ENCODE results near the gene SLIT3.

The SLIT3 gene

GRCh38 chr5:169094586-169095409, 206.1 kb downstream of the SLIT3 start:
- no peak for TF ChIP-seq CTCF (conservative IDR thresholded peaks at IDR 0.05; ENCODE audit: low read length)
- TF ChIP-seq EZH2phosphoT487 (IDR thresholded peaks at IDR 0.05; ENCODE audit: borderline replicate concordance) = no peak
- Histone ChIP-seq H4K20me1 (ENCODE audit: insufficient read depth, low read length, poor library complexity, severe bottlenecking) (no peaks in the 10 kb centered on the region), H2AFZ (ENCODE audit: low read length) (no peak overlapping the region)

GRCh38 chr5:169091396-169091980, 209.5 kb downstream of the SLIT3 start:
- H3K9me2 ChIP-seq (replicated peaks; ENCODE audit: low read depth, low read length) = no peaks in the 10 kb centered on the region
- H3K4me2 ChIP-seq (ENCODE audit: low read depth, low read length, poor library complexity, severe bottlenecking) = no peak overlapping the region
- no peaks in the 10 kb centered on the region for H4K20me1 ChIP-seq (ENCODE audit: insufficient read depth, low read length, poor library complexity, severe bottlenecking)
- no peaks in the 10 kb centered on the region for H3K9me3 ChIP-seq (ENCODE audit: insufficient read depth, low read depth, low read length)
- no peaks in the 10 kb centered on the region for H3K4me1 ChIP-seq (ENCODE audit: insufficient read depth, low read length, poor library complexity, severe bottlenecking)
- TF ChIP-seq EZH2phosphoT487 (IDR thresholded peaks at IDR 0.05; ENCODE audit: borderline replicate concordance) = no peak
- no peak for TF ChIP-seq CTCF (conservative IDR thresholded peaks at IDR 0.05; ENCODE audit: low read length)
- H3K27me3 ChIP-seq (ENCODE audit: insufficient read depth, low read length, poor library complexity, severe bottlenecking) = no peaks in the 10 kb centered on the region
- no peaks in the 10 kb centered on the region for H3K79me2 ChIP-seq (ENCODE audit: insufficient read depth, low read length)
- H3K36me3 ChIP-seq (ENCODE audit: insufficient read depth, low read length) = no peaks in the 10 kb centered on the region
- H3F3A ChIP-seq (ENCODE audit: low read depth) = no peaks in the 10 kb centered on the region
- no peak overlapping the region for H2AFZ ChIP-seq (ENCODE audit: low read length)
- no peak overlapping the region for H3K9ac ChIP-seq (ENCODE audit: low read depth, low read length, poor library complexity, severe bottlenecking)
- no peak overlapping the region for H3K4me3 ChIP-seq (ENCODE audit: low read length, poor library complexity, severe bottlenecking)

More at GRCh38 chr5:169094586-169095409, 206.1 kb downstream of the SLIT3 start:
- Histone ChIP-seq H3K9ac (ENCODE audit: low read depth, low read length, poor library complexity, severe bottlenecking) (no peak overlapping the region), H3K9me3 (ENCODE audit: insufficient read depth, low read depth, low read length) (no peaks in the 10 kb centered on the region), H3K27me3 (ENCODE audit: insufficient read depth, low read length, poor library complexity, severe bottlenecking) (no peaks in the 10 kb centered on the region), H3K79me2 (ENCODE audit: insufficient read depth, low read length) (no peaks in the 10 kb centered on the region), H3K4me1 (ENCODE audit: insufficient read depth, low read length, poor library complexity, severe bottlenecking) (no peaks in the 10 kb centered on the region), H3K4me3 (ENCODE audit: low read length, poor library complexity, severe bottlenecking) (no peak overlapping the region), H3F3A (ENCODE audit: low read depth) (no peaks in the 10 kb centered on the region), H3K4me2 (ENCODE audit: low read depth, low read length, poor library complexity, severe bottlenecking) (no peak overlapping the region), H3K36me3 (ENCODE audit: insufficient read depth, low read length) (no peaks in the 10 kb centered on the region), H3K9me2 (replicated peaks; ENCODE audit: low read depth, low read length) (no peaks in the 10 kb centered on the region)

GRCh38 chr5:169089343-169089742, 211.6 kb downstream of the SLIT3 start:
- no peak overlapping the region for H3K9ac ChIP-seq (ENCODE audit: low read depth, low read length, poor library complexity, severe bottlenecking)
- H3K79me2 ChIP-seq (ENCODE audit: insufficient read depth, low read length) = no peaks in the 10 kb centered on the region
- no peaks in the 10 kb centered on the region for H3F3A ChIP-seq (ENCODE audit: low read depth)
- no peaks in the 10 kb centered on the region for H3K9me2 ChIP-seq (replicated peaks; ENCODE audit: low read depth, low read length)
- H3K4me3 ChIP-seq (ENCODE audit: low read length, poor library complexity, severe bottlenecking) = no peak overlapping the region
- H3K36me3 ChIP-seq (ENCODE audit: insufficient read depth, low read length) = no peaks in the 10 kb centered on the region
- no peaks in the 10 kb centered on the region for H3K9me3 ChIP-seq (ENCODE audit: insufficient read depth, low read depth, low read length)
- H3K4me2 ChIP-seq (ENCODE audit: low read depth, low read length, poor library complexity, severe bottlenecking) = no peak overlapping the region
- no peaks in the 10 kb centered on the region for H3K4me1 ChIP-seq (ENCODE audit: insufficient read depth, low read length, poor library complexity, severe bottlenecking)
- no peak overlapping the region for H2AFZ ChIP-seq (ENCODE audit: low read length)
- no peaks in the 10 kb centered on the region for H3K27me3 ChIP-seq (ENCODE audit: insufficient read depth, low read length, poor library complexity, severe bottlenecking)
- TF ChIP-seq CTCF (conservative IDR thresholded peaks at IDR 0.05; ENCODE audit: low read length) = no peak; the same call in 1 of the 2 replicates
- TF ChIP-seq EZH2phosphoT487 (IDR thresholded peaks at IDR 0.05; ENCODE audit: borderline replicate concordance) = no peak
- H4K20me1 ChIP-seq (ENCODE audit: insufficient read depth, low read length, poor library complexity, severe bottlenecking) = no peaks in the 10 kb centered on the region

All from Loucy (cell line).